ENCODE measurements around the gene PLAA.

The PLAA gene

GRCh38 chr9:26946753-26947727 is at the start of gene PLAA:
PLAA (minus strand) TSS chr9:26947242; CDS start chr9:26947045, 197 bp downstream.
- DNase-seq = peak; percentile 83 to 85

- no peak for DNase-seq
These were observed 48.8 kb upstream of the PLAA start for GRCh38 chr9:26995810-26996209.

GRCh38 chr9:26983340-26983739 is 36.3 kb upstream of the PLAA start:
- DNase-seq = peak in 1 of 2 experiments; percentile 1

- DNase-seq = peak; percentile 3 to 46
These were observed 29.0 kb upstream of the PLAA start for GRCh38 chr9:26975728-26976707.

GRCh38 chr9:26974927-26975326 is 27.9 kb upstream of the PLAA start:
- DNase-seq = no peak

GRCh38 chr9:26973989-26974388 is 26.9 kb upstream of the PLAA start:
- no peak for DNase-seq

DNA sequence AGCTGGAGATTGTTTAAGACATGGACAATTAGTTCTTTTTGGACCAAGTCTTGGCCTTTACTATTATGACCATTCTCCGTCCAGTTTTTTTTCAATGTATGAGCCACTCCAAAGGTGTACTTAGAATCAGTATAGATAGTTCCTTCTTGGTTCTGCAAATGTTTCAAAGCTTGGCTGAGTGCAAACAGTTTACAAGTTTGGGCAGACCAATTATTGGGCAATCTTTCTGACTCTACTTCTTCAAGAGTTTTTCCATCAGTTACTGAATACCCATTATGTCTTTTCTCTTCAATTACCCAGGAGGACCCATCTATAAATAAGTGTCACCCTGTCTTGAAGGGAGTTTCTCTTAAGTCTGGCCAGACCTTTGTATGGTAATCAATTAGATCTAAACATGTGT is 24.7 kb upstream of the PLAA start:
- DNase-seq = no peak

- DNase-seq = peak in 1 of 2 experiments; percentile 27
These were observed 9.8 kb upstream of the PLAA start for GRCh38 chr9:26956860-26957233.

GRCh38 chr9:26955921-26956859 is 9.1 kb upstream of the PLAA start, which contains the start of gene IFT74:
IFT74 (plus strand) TSS chr9:26956412; CDS start chr9:26961968, 5,556 bp downstream.
- peak; percentile 94 to 96 for DNase-seq

DNA sequence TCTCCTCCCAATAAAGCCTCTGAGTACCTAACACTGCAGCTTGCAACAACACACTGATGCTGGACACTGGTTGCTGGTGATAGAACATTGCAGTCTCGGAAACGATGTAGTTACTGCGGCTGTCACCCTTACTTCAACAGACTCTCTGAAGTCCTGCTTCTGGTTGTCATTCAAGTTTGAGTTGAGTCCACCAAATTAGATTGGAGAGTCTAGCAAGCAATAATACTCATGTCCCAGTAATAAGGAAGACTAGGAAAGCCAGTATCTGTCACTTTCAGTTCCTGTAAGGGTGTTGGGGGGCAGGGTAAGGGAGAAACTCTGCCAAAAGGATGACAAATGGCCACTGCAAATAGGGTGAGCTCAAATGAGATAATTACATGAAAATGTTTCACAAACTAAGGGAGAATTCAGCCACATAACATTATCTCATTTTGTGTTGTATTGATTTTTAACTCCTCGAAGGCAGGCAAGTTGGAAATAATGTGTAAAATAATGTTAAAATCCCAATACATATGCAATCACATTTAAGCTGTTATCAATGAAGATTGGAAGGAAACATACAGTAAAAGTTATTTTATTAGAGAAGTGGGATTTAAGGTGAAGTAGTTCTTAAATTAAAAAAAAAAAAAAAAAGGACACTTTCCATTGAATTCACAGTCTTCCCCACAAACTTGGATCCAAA is 8.3 kb upstream of the PLAA start:
- DNase-seq = no peak

DNA sequence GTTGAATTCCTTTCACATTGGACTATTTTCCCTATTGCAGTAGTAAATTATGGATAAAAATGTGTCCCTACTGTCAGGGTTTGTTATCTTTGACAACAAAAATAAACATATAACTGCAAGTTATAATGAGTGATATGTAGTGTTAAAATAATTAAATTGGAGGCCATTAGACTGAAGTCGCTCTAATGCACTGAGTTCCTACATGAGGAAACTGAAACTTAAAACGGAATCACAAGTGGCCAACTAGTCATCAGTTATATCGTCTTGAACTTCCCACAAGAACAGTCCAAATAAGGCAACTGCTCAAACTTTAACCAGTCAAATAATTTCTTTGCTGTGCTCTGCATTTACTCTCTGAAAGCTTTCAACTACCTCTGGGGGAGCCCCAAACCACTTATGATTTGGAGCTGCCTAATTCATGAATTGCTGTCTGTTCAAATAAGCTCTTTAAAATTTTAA is 7.0 kb upstream of the PLAA start:
- DNase-seq = no peak

- no peak for DNase-seq
These were observed 4.8 kb upstream of the PLAA start for GRCh38 chr9:26951794-26952193.

GRCh38 chr9:26950521-26950920 is 3.5 kb upstream of the PLAA start:
- no peak for DNase-seq

DNA sequence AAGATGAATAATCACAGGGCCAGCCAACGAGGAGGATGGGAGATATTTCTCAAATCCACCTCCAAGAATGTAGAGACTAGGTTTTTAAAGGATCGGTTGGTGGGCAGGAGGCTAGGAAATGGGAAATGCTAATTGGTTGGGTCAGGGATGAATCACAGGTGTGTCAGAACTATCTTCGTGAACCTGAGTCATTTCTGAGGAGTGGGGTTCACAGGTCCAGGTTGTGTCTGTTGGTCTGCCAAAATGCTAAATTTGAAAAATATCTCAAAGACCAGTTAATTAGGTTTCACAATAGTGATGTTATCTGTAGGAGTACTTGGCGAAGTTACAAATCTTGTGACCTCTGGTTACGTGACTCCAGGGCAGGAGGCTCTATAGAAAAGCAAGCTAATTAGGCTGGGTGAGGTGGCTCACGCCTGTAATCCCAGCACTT is 2.6 kb upstream of the PLAA start:
- DNase-seq = no peak

DNA sequence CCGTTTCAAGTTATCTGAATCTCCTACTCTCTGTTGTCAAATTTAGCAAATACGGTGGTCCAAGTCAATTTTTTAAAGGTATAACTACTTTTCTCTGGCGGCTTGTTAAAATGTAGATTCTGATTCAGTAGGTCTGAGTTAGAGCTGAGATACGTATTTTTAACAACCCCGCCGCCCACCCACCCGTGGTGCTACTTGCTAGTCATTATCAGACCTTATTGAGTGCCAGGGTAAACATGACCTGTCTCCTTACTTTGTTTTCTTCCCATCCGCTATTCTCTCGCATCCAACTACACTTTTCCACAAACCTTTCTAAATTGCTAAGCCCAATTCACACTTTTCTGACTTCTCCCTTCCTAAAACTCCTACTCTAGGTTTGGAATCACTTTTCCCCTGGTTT is 694 bp upstream of the PLAA start:
- DNase-seq = no peak

DNA sequence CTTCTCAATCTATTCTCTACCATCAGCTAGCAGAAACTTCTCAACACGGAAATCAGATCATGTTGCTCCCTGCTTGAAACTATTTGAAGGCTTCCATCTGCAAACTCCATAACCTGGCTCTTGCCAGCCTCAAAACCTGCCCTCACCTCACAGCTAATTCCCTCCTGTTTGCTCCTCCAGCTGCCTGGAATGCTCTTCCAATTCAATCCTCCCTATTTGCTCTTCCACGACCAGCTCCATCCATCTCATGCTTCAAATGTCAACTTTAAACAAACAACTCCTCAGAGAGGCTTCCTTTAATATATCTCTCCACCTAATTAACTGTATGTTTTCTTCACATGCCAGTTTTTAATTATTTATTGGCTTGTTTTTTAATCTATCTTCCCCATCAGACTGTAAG is 1.5 kb downstream of the PLAA start:
- no peak for DNase-seq

GRCh38 chr9:26940779-26941178 is 6.3 kb downstream of the PLAA start:
- DNase-seq = no peak

DNA sequence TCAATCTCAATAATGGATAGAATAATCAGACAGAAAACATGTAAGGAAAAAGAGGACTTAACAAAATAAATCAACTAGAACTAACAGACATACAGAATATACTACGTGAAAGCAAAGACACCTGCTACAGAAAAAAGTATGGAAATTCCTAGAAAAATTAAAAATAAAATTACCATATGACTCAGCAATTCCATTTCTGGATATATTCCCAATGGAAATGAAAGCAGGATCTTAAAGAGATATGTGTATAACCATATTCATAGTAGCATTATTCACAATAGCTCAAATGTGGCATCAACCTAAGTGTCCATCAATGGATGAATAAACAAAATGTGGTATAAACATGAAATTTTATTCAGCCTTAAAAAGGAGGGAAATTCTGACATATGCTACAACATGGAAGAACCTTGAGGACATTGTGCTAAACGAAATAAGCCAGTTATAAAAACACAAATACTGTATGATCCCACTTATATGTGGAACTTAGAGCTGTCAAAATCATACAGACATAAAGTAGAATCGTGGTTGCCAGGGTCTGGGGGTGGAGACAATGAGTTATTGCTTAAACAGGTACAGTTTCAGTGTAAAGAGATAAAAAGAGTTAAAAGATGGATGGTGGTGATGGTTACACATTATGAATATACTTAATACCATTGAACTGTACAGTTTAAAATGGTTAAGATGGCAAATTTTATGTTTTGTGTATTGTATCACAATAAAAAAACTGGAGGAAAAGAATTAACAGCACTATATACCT is 6.9 kb downstream of the PLAA start:
- DNase-seq = no peak

DNA sequence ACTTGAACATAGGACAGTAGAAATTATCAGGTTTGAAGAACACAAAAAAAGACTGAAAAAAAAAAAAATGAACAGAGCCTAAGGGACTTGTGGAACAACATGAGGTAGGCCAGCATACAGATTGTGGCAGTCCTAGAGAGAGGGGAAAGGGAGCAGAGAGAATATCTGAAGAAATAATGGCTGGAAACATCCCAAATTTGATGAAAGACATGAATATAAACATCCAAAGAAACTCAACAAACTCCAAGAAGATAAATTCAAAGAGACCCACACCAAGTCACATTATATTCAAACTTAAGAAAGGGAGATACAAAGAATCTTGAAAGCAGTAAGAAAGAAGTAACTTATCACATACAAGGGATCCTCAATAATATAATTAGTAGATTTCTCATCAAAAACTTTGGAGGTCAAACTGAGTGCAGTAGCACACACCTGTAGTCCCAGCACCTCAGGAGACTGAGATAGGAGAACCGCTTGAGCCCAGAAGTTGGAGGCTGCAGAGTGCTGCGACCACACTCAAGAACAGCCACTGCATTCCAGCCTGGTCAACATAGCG is 9.1 kb downstream of the PLAA start:
- DNase-seq = no peak

DNA sequence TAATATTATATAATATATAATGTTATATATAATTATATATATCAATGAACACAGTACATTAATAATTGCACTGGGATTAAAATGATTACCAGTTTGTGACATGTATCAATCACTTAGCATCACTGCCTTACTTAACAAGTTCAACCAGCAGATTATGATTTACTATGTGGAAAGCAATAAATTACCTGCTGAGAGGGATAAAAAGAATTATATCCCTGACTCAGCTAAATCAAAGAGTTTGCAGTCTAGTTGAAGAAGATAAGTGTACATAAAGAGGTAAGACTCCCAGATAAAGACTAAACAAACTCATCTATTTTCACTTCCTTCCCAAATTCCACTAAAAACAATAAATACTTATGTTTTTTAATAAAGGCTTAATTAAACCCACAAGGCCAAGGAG is 11.2 kb downstream of the PLAA start:
- no peak for DNase-seq
